Peyer's patch (tissue), 4 donors: ENCODE data around the gene FUT9.

Experiments
- POLR2A ChIP-seq, 2 donors: fragments of 450-650 bp; IDR thresholded peaks; one replicate each; pipeline ENCODE4 v1.5.1; 2017; ENCODE audit warnings: antibody characterized with exemption in 2 of 2, mild to moderate bottlenecking in 2 of 2, moderate library complexity in 2 of 2
- TF ChIP-seq, protein P1 (sequence below), 6 experiments: fragments of 450-650 bp in 4 of 6; fragments of 200-600 bp in 2 of 6; sonication (generic) in 1 of 6; IDR thresholded peaks; one replicate each; pipeline ENCODE4 v1.5.1; 2017 to 2019; ENCODE audit warnings: antibody characterized with exemption in 6 of 6, mild to moderate bottlenecking in 3 of 6, moderate library complexity in 1 of 6

DNA sequence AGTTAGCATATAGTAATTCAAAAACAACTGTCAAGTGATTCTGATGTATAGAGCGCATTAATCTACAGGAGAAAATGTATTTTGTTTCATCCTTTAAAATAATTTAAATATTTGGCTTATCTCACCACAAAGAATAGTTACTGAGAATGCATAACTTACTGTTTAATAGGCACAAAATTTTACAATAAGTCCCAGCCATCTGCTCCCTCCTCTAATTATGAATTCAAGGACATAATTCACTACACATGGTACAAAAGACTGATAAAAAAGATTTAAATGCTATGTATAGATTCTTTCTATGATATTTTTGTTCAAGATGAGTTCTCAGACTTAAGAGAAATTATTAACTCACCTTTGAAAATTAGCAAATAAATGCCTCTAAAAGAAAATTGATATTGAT lies 242.0 kb downstream of the FUT9 start:
- TF ChIP-seq, protein P1, sequence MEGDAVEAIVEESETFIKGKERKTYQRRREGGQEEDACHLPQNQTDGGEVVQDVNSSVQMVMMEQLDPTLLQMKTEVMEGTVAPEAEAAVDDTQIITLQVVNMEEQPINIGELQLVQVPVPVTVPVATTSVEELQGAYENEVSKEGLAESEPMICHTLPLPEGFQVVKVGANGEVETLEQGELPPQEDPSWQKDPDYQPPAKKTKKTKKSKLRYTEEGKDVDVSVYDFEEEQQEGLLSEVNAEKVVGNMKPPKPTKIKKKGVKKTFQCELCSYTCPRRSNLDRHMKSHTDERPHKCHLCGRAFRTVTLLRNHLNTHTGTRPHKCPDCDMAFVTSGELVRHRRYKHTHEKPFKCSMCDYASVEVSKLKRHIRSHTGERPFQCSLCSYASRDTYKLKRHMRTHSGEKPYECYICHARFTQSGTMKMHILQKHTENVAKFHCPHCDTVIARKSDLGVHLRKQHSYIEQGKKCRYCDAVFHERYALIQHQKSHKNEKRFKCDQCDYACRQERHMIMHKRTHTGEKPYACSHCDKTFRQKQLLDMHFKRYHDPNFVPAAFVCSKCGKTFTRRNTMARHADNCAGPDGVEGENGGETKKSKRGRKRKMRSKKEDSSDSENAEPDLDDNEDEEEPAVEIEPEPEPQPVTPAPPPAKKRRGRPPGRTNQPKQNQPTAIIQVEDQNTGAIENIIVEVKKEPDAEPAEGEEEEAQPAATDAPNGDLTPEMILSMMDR (IDR thresholded peaks at IDR 0.05): no peak
- no peak for TF ChIP-seq POLR2A (IDR thresholded peaks at IDR 0.05)
